GM12864 (cell line): ENCODE measurements around the gene NHEJ1.
A peak's percentile ranks its signal among the peaks of the same experiment; 100 is the strongest.

ENCODE experiments used
- DNase-seq: peaks from one replicate; pipeline ENCODE4 v3.0.0-alpha.2; 2011; ENCODE audit warnings: low read depth
- H3K4me3 ChIP-seq: 2 replicates; pipeline ENCODE4 v1.5.1; 2011; ENCODE audit warnings: mild to moderate bottlenecking, low read depth, low read length, control low read depth
- TF ChIP-seq, protein P1 (sequence below): IDR thresholded peaks from 2 replicates; pipeline ENCODE4 v1.5.1; 2011; ENCODE audit warnings: low read depth, mild to moderate bottlenecking, moderate library complexity, low read length, control low read depth, inconsistent platforms; ENCODE audit errors: missing control alignments

Gene NHEJ1

DNA sequence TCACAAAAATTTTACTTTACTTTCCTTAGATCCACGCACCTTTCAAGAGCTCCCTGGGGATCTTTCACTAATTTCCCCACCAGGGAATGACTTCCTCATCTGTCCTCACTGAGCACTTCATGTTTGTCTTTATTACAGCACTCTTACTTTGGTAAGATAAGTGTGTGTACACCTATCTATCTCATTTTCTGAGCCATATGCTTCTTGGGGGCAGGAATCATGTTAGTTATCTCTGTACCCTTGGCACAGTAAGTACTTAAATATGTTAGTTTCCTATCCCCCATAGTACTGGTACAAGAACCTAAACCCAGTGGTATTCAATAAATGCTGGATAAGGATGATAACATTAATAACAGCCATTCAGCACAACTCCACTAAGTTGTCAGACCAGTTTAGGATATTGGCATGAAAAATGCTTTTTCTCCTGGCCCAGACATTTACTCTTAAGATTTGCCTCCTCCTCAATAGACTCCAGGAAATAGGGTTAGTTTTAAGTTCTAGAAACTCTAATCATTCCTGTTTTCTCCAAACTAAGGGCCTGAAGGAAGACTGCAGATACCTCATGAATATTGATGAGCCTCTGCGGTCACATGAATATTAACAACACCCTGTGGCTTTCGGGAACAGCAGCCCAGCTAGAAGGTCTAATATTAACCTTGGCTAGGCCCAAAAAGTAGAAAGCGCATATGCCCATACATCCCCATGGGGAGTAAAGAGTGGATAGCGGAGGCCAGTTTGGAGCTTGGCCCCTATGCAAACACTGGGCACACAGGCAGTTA, 38.2 kb downstream of the NHEJ1 start:
- TF ChIP-seq, protein P1, sequence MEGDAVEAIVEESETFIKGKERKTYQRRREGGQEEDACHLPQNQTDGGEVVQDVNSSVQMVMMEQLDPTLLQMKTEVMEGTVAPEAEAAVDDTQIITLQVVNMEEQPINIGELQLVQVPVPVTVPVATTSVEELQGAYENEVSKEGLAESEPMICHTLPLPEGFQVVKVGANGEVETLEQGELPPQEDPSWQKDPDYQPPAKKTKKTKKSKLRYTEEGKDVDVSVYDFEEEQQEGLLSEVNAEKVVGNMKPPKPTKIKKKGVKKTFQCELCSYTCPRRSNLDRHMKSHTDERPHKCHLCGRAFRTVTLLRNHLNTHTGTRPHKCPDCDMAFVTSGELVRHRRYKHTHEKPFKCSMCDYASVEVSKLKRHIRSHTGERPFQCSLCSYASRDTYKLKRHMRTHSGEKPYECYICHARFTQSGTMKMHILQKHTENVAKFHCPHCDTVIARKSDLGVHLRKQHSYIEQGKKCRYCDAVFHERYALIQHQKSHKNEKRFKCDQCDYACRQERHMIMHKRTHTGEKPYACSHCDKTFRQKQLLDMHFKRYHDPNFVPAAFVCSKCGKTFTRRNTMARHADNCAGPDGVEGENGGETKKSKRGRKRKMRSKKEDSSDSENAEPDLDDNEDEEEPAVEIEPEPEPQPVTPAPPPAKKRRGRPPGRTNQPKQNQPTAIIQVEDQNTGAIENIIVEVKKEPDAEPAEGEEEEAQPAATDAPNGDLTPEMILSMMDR, result no peak
- no peak for DNase-seq
- no peak overlapping the region for H3K4me3 ChIP-seq

DNA sequence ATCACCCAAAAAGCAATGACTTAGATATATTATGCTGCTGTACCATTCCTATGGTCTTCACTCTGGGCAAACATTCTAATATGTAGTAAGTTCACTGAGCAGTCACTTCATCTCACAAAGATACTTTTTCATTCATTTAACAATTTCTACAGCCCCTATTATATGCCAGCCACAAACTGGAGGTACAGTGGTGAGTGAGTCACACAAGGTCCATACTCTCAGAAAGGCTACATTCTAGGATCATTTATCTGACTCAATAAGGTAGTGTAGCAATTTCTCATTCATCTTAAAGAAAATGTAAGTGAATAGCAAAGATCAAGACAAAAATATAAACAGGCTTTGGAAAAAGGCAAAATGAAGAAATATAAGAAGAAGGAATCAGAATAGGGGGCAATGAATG, 40.5 kb downstream of the NHEJ1 start:
- DNase-seq, result no peak
- no peak overlapping the region for H3K4me3 ChIP-seq
- TF ChIP-seq, protein P1, result no peak

DNA sequence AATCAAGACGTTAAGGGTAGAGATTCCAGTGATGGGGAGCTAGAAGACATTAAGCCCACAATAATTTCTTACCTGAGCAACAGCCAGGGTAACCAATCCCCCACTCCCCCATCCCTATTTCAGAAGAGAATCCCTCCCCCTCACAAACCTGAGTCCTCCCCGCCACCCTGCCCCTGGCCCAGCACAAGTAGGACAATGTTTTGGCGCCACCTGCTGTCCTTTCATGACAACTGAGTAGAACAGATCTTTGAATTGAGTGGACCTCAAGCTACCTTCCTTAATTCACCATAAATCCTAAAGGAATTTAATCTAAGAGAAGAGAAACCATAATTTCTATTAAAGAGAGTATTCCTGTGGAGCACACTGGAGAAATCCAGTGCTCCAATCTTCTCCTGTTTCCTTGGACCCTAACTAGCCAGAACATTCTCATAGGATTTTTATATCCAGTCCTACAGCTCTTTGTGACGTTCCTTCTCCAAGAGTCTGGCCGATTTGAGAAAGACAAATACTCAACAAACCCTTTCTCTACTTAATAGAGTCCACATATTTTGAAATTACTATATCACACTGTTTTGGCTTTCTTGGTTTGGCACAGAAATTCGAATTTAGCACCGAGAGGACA, 41.1 kb downstream of the NHEJ1 start:
- TF ChIP-seq, protein P1, result peak; percentile 65
- peak; percentile 10 for DNase-seq
- H3K4me3 ChIP-seq, result no peak overlapping the region

DNA sequence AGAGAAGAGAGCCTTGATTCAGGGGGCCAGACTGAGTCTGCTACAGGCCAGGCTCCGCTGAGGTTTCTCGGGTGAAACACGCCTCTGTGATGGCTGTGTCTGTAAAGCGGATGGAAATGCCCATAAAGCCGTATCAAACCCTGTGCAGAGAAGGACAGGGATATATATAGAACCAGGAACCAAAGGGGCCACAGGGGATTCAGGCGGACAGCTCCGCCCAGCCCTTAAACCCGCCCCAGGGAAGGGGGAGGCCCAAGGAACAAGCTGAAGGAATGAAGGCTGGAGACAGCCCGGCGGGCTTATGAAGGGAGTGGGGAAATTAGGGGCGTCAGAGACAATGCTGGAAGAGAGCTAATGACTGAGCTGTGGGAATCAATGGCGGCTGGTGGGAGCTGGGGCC, 42.1 kb downstream of the NHEJ1 start:
- no peak overlapping the region for H3K4me3 ChIP-seq
- no peak for DNase-seq
- TF ChIP-seq, protein P1, result no peak

DNA sequence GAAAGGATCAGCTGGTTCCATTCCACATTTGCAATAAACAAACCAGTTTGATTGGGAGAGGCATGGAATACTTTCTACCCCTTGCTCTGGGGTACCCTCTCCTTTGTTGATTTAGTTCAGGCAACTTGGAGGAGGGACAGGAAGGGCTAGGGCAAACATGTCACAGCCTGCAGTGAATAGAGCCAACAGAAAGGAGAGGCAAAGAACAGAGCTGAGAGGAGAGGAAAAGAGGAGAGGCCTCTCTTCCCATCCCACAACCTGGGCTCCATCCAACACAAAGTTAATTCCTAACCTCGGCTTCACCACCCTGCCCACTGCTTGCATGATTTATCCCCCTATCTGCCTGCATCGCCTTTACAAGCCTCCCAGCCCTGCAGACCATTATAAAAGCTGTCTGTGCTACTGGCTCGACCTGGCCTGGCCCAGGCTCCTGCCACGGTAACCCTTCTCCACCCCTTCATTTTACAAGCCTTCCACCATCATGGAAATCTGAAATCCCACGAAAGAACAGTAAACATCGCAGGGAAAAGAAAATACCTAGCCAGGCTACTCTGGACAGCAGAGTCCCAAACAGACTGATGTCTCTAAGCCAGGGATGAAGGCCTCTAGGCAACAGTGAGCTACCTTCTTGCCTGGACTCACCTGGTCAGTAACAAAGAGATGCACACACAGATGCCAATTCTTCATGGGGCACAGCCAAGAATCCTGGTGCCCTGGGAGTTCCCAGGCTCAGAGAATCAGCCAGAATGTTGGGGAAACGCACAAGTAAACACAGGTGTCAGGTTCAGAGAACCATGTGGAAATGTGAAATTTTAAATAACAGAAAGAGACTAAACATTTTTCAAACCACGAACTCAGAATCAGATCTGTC, 43.6 kb downstream of the NHEJ1 start:
- TF ChIP-seq, protein P1, result no peak
- DNase-seq, result no peak
- H3K4me3 ChIP-seq, result no peak overlapping the region

DNA sequence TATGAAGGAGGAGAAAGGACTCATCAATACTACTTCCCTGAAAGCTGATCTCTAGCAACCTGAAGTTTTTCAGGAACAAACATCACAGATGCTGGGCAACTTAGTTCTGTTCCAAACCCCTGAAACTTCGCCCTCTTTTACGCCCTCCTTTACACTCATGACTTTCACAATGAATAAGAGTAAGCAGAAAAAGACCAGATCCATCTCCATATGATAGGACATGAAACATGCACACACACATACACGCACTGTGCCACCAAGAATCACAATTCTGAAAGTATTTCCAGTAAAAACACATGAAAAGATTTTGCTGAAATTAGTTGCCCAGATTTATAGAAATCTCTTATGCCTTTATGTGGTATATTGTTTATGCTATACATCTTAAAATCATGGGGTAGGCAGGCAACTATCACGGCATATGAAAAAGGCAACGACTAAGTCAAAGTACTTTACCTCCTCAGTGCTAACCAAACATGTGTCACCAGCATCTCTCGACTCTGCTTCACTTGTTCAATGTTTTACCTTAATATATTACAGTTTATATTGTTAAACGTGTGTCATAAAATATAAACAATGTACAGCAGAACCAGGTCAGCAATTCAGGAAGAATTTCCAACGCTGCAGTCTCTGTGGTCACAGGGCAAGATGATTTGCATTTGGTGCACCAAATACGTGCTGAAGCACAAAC, 47.8 kb downstream of the NHEJ1 start:
- H3K4me3 ChIP-seq, result no peak overlapping the region
- TF ChIP-seq, protein P1, result no peak
- no peak for DNase-seq
